GM11168 (cell line): ENCODE measurements around the gene PRSS12.
"Not testable (repeated sequence)": the region's sequence is repeated elsewhere in the genome, so short reads cannot be mapped to it uniquely, and the experiment has no call there.

Source experiments
- in situ Hi-C: fragments of 300-500 bp; cut with MboI; formaldehyde crosslinking; loops from one replicate; pipeline ENCODE4 v1.12.0; 2022; ENCODE audit warnings: low sequenced_read_pairs; ENCODE audit not compliant: unreplicated experiment

The PRSS12 gene

GRCh38 chr4:118352843-118353533 is at the start of gene PRSS12:
PRSS12 (minus strand) TSS chr4:118353003; CDS start chr4:118352720, 283 bp downstream.
- in situ Hi-C loops, result no loop called here

GRCh38 chr4:118400356-118400755 is 47.6 kb upstream of the PRSS12 start:
- in situ Hi-C loops, result no loop called here

DNA sequence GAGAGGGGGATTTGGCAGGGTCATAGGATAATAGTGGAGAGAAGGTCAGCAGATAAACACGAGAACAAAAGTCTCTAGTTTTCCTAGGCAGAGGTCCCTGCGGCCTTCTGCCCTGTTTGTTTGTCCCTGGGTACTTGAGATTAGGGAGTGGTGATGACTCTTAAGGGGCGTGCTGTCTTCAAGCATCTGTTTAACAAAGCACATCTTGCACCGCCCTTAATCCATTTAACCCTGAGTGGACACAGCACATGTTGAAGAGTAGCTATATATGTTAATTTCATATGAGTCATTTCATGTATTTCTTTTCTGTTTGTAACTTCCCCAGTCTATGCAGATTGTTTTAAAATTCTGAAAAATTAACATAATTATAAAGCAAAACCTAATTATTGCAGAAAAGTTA is 47.1 kb upstream of the PRSS12 start:
- in situ Hi-C loops, result not testable (repeated sequence)

GRCh38 chr4:118398226-118399090 is 45.7 kb upstream of the PRSS12 start:
- in situ Hi-C loops, result no loop called here

GRCh38 chr4:118397623-118397979 is 44.8 kb upstream of the PRSS12 start:
- in situ Hi-C loops, result no loop called here

DNA sequence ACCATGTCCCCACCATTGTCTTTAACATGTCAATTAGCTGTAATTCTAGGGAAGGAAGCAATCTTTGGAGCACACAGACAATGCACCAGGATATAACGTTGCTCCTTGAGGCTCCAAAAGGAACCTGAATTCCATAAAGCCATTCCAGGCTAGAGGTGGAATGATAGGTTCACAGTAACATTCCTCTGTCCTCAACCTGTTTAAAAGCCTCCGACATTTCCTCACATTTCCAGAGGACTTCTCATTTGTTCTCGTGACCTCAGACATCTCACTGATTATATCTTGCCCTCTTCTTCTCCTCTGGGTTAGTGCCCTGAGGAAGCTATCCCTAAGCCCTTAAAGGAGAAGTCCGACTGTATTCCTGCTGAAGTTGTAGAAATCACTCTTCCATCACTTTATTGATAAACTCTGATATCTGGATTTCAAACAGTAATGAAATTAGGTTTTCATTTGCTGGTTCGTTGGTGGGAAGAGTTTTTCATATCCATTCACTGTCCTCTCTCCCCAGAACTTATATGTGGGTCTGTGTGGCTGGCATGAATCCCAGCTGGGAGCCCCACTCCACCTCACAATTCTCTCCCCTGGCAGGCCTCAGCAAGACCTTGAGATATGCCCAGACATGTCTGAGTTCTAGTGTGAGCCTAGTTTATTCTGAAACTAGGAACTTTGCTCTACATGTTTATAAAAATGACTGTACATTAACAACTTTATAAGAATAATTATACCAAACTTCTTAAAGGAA is 44.2 kb upstream of the PRSS12 start:
- in situ Hi-C loops, result no loop called here

DNA sequence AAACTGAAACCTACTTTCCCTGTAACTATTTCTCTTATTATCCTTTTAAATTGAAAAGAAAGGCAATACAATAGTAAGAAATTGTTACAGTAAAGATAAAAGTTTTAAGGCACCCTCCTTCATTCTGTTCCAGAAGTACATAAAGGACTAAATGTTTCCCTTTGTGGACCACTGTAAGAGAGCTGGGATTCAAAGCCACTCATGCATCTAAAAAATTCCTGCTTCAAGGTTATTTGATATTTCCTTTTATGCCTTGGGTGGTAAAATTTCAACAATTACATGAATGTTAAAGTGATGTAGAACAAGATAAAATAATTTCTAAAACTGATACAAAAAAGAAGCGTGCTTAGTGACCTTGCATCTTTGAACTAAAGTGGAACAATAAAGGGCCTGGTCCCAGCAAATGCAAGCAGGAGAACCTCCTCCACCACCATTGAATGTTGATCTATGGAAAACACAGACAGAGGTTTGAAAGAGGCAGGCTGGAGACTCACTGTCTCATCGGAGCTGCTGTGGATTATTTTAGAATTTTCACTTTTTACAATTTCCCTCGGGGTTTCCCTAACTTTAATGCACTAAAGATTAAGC is 42.3 kb upstream of the PRSS12 start:
- in situ Hi-C loops, result no loop called here

DNA sequence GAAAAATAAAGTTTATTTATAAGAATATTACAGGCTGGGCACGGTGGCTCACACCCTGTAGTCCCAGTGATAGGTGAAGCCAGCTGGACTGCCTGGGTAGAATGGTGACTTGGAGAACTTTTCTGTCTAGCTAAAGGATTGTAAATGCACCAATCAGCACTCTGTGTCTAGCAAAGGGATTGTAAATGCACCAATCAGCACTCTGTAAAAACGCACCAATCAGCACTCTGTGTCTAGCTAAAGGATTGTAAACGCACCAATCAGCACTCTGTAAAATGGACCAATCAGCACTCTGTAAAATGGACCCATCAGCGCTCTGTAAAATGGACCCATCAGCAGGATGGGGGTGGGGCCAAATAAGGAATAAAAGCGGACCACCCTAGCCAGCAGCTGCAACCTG is 39.7 kb upstream of the PRSS12 start:
- in situ Hi-C loops, result not testable (repeated sequence)

GRCh38 chr4:118390121-118390520 is 37.3 kb upstream of the PRSS12 start:
- in situ Hi-C loops, result no loop called here

DNA sequence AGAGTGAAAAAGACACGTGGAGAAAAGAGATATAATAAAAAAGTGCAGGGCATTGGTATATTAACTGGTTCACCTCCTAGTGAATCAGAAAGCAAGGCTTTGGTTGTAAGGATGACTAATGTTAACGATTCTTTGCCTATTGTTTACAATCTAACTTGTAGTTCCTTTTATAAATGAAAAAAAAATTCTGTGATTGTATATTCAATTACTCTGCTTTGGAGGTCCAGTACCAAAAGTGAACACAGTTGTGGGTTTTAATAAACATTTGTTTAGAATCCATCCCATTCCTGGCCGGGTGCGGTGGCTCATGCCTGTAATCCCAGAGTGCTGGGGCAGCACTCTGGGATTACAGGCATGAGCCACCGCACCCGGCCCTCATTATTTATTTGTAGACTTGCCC is 36.9 kb upstream of the PRSS12 start:
- in situ Hi-C loops, result no loop called here

DNA sequence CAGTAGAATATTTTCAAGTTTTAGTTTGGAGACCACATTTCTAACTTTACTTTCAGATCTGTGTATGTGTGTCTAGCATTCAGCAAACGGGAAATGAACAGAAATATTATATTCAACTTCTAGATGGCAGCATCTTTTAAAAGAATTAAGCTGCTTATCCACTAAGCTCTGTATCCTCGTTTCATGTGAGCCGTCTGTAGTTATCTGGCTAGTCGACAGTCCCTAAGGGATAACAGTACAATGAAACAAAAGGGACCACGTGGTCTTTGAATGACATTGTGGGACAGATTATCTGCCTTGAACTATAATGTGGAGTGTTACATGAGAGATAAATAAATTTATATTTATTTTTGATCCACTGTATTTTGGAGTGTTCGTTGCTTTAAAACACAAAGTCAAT is 35.8 kb upstream of the PRSS12 start:
- in situ Hi-C loops, result no loop called here

GRCh38 chr4:118381902-118382301 is 29.1 kb upstream of the PRSS12 start:
- in situ Hi-C loops, result no loop called here

DNA sequence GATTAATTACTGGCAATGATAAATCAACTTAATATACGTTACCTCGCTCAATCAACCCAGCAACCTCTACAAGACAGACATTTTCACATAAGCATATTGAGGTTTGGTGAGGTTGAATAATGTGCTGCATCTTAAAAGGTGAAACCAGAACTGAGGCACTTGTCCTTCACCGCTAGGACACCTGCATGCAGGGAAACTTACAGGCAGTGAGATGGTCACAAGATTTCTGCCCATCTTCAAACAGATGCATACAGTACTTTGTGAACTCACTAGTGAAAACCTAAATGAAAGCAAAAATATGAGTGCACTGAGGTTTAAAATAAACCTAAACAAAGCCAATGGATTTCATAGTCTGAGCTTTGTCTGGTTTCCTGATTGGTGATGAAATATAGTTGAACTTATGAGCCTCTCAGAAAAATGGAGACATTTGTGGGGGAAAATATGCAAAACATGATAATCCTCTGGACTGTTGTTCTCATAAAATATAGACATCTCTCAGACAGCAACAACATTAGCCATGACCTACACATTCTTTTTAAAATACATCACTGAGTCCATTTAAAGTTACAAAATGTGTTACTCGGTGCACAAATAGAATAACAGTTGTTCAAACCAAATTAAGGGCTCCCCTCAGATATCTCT is 20.9 kb upstream of the PRSS12 start:
- in situ Hi-C loops, result no loop called here

DNA sequence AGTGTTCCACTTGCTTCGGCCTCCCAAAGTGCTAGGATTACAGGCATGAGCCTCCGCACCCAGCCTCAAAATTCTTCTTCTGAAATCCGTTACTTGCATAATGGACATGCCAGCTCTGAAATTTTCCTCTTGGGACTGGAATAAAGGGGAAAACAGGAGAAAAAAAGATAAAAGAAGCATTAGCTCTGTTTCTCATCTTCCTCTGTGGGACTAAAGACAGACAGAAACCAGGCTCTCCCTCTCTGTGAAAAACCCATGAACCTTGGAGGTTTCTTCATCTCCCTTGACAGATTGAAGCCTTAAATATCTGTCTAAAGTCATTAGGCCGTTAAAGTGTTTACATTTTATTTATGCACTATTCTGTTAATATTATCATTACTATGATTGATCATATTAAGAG is 19.4 kb upstream of the PRSS12 start:
- in situ Hi-C loops, result no loop called here

GRCh38 chr4:118369231-118369630 is 16.4 kb upstream of the PRSS12 start:
- in situ Hi-C loops, result no loop called here

- in situ Hi-C loops, result no loop called here
These were observed 15.1 kb upstream of the PRSS12 start for GRCh38 chr4:118367872-118368271.

GRCh38 chr4:118367361-118367760 is 14.6 kb upstream of the PRSS12 start:
- in situ Hi-C loops, result no loop called here

DNA sequence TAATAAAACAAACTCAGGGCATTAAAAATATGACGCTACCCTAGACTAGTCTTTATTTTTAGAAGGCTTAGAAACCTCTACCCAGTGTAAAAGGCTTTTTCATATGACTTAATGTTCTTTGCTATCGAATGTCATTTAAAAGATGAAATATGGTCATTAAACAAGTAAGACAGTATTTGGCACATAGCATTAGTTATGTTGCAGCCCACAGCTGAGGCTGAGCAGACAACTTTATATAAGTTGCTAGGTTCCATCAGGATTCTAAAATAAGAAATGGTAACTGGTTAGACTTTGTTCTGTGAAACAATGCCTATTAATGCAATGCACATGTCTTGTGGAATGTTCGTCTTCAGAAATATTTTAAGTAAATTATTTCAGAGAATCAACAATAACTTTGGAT is 10.4 kb upstream of the PRSS12 start:
- in situ Hi-C loops, result no loop called here

- in situ Hi-C loops, result no loop called here
These were observed 8.4 kb upstream of the PRSS12 start for GRCh38 chr4:118361192-118361591.

DNA sequence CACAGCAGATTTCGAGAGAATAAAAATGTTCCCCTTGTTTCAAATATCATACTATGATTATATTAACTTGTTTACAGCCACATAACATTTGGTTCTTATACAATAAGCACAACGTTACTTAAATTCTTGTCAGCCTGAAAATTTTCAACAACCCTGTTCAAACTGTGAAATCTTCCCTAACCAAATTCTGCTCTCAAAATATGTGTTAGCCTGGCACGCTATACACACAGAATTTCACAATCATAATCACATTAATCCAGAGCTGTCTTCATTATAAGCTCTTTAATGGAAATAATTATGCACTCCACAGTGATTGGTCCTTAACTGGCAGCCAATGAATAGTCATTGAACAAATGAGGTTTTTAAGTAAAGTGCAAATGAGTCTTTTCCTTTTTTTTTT is 7.3 kb upstream of the PRSS12 start:
- in situ Hi-C loops, result no loop called here
